Effector memory CD4-positive, alpha-beta T cell (primary cell): ENCODE results near the gene CYP2W1.

ENCODE experiments used
- DNase-seq, 3 donors: peaks; one replicate each; pipeline ENCODE4 v3.0.0-alpha.2; 2020
- H3K27ac ChIP-seq: 2 replicates; pipeline ENCODE4 v1.7.0; 2013; ENCODE audit warnings: mild to moderate bottlenecking, low read length, moderate library complexity; ENCODE audit not compliant: insufficient read depth, poor library complexity, severe bottlenecking
- H3K27me3 ChIP-seq: replicated peaks from 2 replicates; pipeline ENCODE4 v1.7.0; 2013; ENCODE audit warnings: mild to moderate bottlenecking, low read length; ENCODE audit not compliant: insufficient read depth, control insufficient read depth, poor library complexity, severe bottlenecking
- H3K36me3 ChIP-seq: 2 replicates; pipeline ENCODE4 v1.7.0; 2013; ENCODE audit warnings: mild to moderate bottlenecking, low read length, moderate library complexity; ENCODE audit not compliant: control insufficient read depth, insufficient read depth
- H3K4me1 ChIP-seq: 2 replicates; pipeline ENCODE4 v1.7.0; 2013; ENCODE audit warnings: low read length, mild to moderate bottlenecking; ENCODE audit not compliant: control insufficient read depth, insufficient read depth, poor library complexity, severe bottlenecking
- H3K4me3 ChIP-seq: 2 replicates; pipeline ENCODE4 v1.7.0; 2013; ENCODE audit warnings: low read length, low read depth, mild to moderate bottlenecking; ENCODE audit not compliant: insufficient read depth, poor library complexity, severe bottlenecking
- H3K9me3 ChIP-seq: 2 replicates; pipeline ENCODE4 v1.7.0; 2013; ENCODE audit warnings: mild to moderate bottlenecking, low read length, moderate library complexity; ENCODE audit not compliant: control insufficient read depth

Gene CYP2W1

GRCh38 chr7:1024331-1024841 lies 41.4 kb downstream of the CYP2W1 start:
- no peak overlapping the region for H3K27ac ChIP-seq
- H3K36me3 ChIP-seq = peaks cover 13% of the 10 kb centered on the region
- H3K4me1 ChIP-seq = peaks cover 13% of the 10 kb centered on the region
- H3K27me3 ChIP-seq = no peaks in the 10 kb centered on the region
- no peak overlapping the region for H3K4me3 ChIP-seq
- DNase-seq = no peak
- no peaks in the 10 kb centered on the region for H3K9me3 ChIP-seq

- no peak overlapping the region for H3K4me3 ChIP-seq
- peaks cover 13% of the 10 kb centered on the region for H3K36me3 ChIP-seq
- H3K27ac ChIP-seq = no peak overlapping the region
- no peaks in the 10 kb centered on the region for H3K9me3 ChIP-seq
- peaks cover 18% of the 10 kb centered on the region for H3K4me1 ChIP-seq
- H3K27me3 ChIP-seq = no peaks in the 10 kb centered on the region
- DNase-seq = no peak
Measured at GRCh38 chr7:1024876-1025742, 42.1 kb downstream of the CYP2W1 start.

- H3K9me3 ChIP-seq = no peaks in the 10 kb centered on the region
- no peak overlapping the region for H3K27ac ChIP-seq
- H3K4me3 ChIP-seq = no peak overlapping the region
- no peaks in the 10 kb centered on the region for H3K27me3 ChIP-seq
- H3K36me3 ChIP-seq = peaks cover 13% of the 10 kb centered on the region
- DNase-seq = no peak
- H3K4me1 ChIP-seq = peaks cover 18% of the 10 kb centered on the region
Measured at GRCh38 chr7:1025743-1026581, 43.0 kb downstream of the CYP2W1 start.

GRCh38 chr7:1026721-1027161 lies 43.8 kb downstream of the CYP2W1 start:
- no peak for DNase-seq
- Histone ChIP-seq H3K4me3 (no peak overlapping the region), H3K27me3 (no peaks in the 10 kb centered on the region), H3K36me3 (peaks cover 10% of the 10 kb centered on the region), H3K27ac (no peak overlapping the region), H3K4me1 (peaks cover 18% of the 10 kb centered on the region), H3K9me3 (no peaks in the 10 kb centered on the region)

- H3K4me1 ChIP-seq = peaks cover 18% of the 10 kb centered on the region
- no peaks in the 10 kb centered on the region for H3K9me3 ChIP-seq
- H3K27ac ChIP-seq = peak overlapping the region; percentile 60
- H3K4me3 ChIP-seq = peak overlapping the region; percentile 62
- peaks cover 10% of the 10 kb centered on the region for H3K36me3 ChIP-seq
- DNase-seq = no peak
- no peaks in the 10 kb centered on the region for H3K27me3 ChIP-seq
Measured at GRCh38 chr7:1027242-1028043, 44.5 kb downstream of the CYP2W1 start.

- Histone ChIP-seq H3K9me3 (no peaks in the 10 kb centered on the region), H3K4me1 (peaks cover 23% of the 10 kb centered on the region), H3K36me3 (peaks cover 10% of the 10 kb centered on the region), H3K27me3 (no peaks in the 10 kb centered on the region), H3K4me3 (peak overlapping the region; percentile 62), H3K27ac (peak overlapping the region; percentile 60)
- peak; percentile 63 to 78 (median 67) for DNase-seq
Measured at GRCh38 chr7:1028044-1028770, 45.2 kb downstream of the CYP2W1 start.

GRCh38 chr7:1028775-1029636 lies 46.0 kb downstream of the CYP2W1 start:
- Histone ChIP-seq H3K4me1 (peaks cover 31% of the 10 kb centered on the region), H3K9me3 (no peaks in the 10 kb centered on the region), H3K27ac (peak overlapping the region; percentile 60), H3K4me3 (peak overlapping the region; percentile 62), H3K36me3 (peaks cover 9% of the 10 kb centered on the region), H3K27me3 (no peaks in the 10 kb centered on the region)
- DNase-seq = peak; percentile 39 to 59 (median 52)

GRCh38 chr7:1029637-1030443 lies 46.9 kb downstream of the CYP2W1 start:
- no peaks in the 10 kb centered on the region for H3K9me3 ChIP-seq
- peak overlapping the region; percentile 12 for H3K27ac ChIP-seq
- DNase-seq = no peak
- no peaks in the 10 kb centered on the region for H3K27me3 ChIP-seq
- H3K4me1 ChIP-seq = peaks cover 32% of the 10 kb centered on the region
- H3K36me3 ChIP-seq = peaks cover 7% of the 10 kb centered on the region
- H3K4me3 ChIP-seq = no peak overlapping the region
